A673 (cell line): ENCODE measurements around the gene LCE7A. TPM values are rescaled to one million over a fixed set of nuclear protein-coding genes. Genes with fewer than 3 reads are reported as not detected.

ENCODE experiments used
- BruUV-seq: library from RNA; stranded (reverse); fragments of 400-500 nt; replicated peaks from 2 replicates; lab custom pipeline; 2021; lab: Mats Ljungman, UMichigan
- CTCF ChIA-PET: fragments of 300-600 bp; sonication (Branson Sonifier 250); formaldehyde crosslinking; loops from one replicate; lab custom pipeline; 2022; ENCODE audit warnings: antibody characterized with exemption; lab: Charles Lee
- POLR2A ChIA-PET: fragments of 300-600 bp; sonication (Branson Sonifier 250); formaldehyde crosslinking; loops from one replicate; lab custom pipeline; 2022; ENCODE audit warnings: antibody characterized with exemption; ENCODE audit not compliant: low non-redundant PET; lab: Charles Lee
- DNase-seq: peaks from one replicate; pipeline ENCODE4 v3.0.0-alpha.2; 2015; ENCODE audit warnings: low spot score
- H3K27ac ChIP-seq: fragments of 200-600 bp; sonication (generic); 2 replicates; pipeline ENCODE4 v1.5.1; 2016; ENCODE audit warnings: mixed run types, low read depth, mild to moderate bottlenecking, mixed read lengths, antibody characterized with exemption, low read length; ENCODE audit not compliant: poor library complexity, severe bottlenecking
- H3K27me3 ChIP-seq: fragments of 200-600 bp; sonication (generic); replicated peaks from 2 replicates; pipeline ENCODE4 v1.6.1; 2017; ENCODE audit warnings: mixed run types, low read depth, mild to moderate bottlenecking, mixed read lengths, antibody characterized with exemption, low read length; ENCODE audit not compliant: insufficient read depth, poor library complexity
- H3K36me3 ChIP-seq: fragments of 200-600 bp; sonication (generic); 2 replicates; pipeline ENCODE4 v1.6.1; 2016; ENCODE audit warnings: mixed run types, mild to moderate bottlenecking, mixed read lengths, antibody characterized with exemption, low read length; ENCODE audit not compliant: insufficient read depth, poor library complexity, severe bottlenecking
- H3K4me1 ChIP-seq: fragments of 200-600 bp; sonication (generic); 2 replicates; pipeline ENCODE4 v1.6.1; 2017; ENCODE audit warnings: mixed run types, mild to moderate bottlenecking, mixed read lengths, antibody characterized with exemption, low read length; ENCODE audit not compliant: insufficient read depth, poor library complexity, severe bottlenecking
- H3K4me3 ChIP-seq: fragments of 200-600 bp; sonication (generic); 2 replicates; pipeline ENCODE4 v1.5.1; 2016; ENCODE audit warnings: low read depth, mixed run types, mild to moderate bottlenecking, mixed read lengths, low read length; ENCODE audit not compliant: poor library complexity, severe bottlenecking
- H3K9me3 ChIP-seq: fragments of 200-600 bp; sonication (generic); 2 replicates; pipeline ENCODE4 v1.6.1; 2016; ENCODE audit warnings: mixed run types, low read depth, mild to moderate bottlenecking, mixed read lengths, antibody characterized with exemption, low read length; ENCODE audit not compliant: poor library complexity, severe bottlenecking
- CTCF ChIP-seq: fragments of 300-800, 200-600 bp; sonication (generic); conservative IDR thresholded peaks from 2 replicates; pipeline ENCODE4 v1.5.1; 2017; ENCODE audit warnings: low read depth, mild to moderate bottlenecking, antibody characterized with exemption, low read length, moderate library complexity, mixed read lengths
- EZH2 ChIP-seq: fragments of 200-600 bp; sonication (generic); IDR thresholded peaks from 2 replicates; pipeline ENCODE4 v1.6.1; 2017; ENCODE audit warnings: borderline replicate concordance, low read depth, mild to moderate bottlenecking, mixed read lengths, antibody characterized with exemption, low read length; ENCODE audit not compliant: poor library complexity, severe bottlenecking
- intact Hi-C: fragments of 100-400 bp; cut with micrococcal nuclease; formaldehyde crosslinking; loops from one replicate; pipeline ENCODE4 v1.10.0; 2022; ENCODE audit not compliant: unreplicated experiment
- total RNA-seq: library from RNA; stranded (reverse); gene quantifications from 2 replicates; pipeline ENCODE4 v1.2.3, GENCODE V29; 2021

The LCE7A gene
- total RNA-seq, 1 experiment from 2014 or later: not detected

- ChIA-PET CTCF (interaction anchor here (0.6 kb wide), 1 partner anchor 94 kb away, joined by 3 read pairs; no protein-coding TSS in a partner anchor), POLR2A (no interaction called here)
- BruUV-seq: no TSS peak
- Histone ChIP-seq H3K9me3 (no peaks in the 10 kb centered on the region), H3K4me1 (no peaks in the 10 kb centered on the region), H3K27me3 (peaks cover 6% of the 10 kb centered on the region), H3K36me3 (no peaks in the 10 kb centered on the region), H3K4me3 (no peak overlapping the region), H3K27ac (no peak overlapping the region)
- TF ChIP-seq EZH2 (no peak), CTCF (peak; percentile 76)
- intact Hi-C loops: loop anchor here (5.0 to 10.0 kb wide), 3 partner anchors 185 to 352 kb away; partner anchors contain the start of gene SPRR2A
- DNase-seq: peak; percentile 80
These were observed 10.1 kb downstream of the LCE7A start for GRCh38 chr1:152869808-152870419.

GRCh38 chr1:152870831-152871730 is 11.3 kb downstream of the LCE7A start:
- Histone ChIP-seq H3K4me1 (no peaks in the 10 kb centered on the region), H3K27ac (no peak overlapping the region), H3K4me3 (no peak overlapping the region), H3K27me3 (peaks cover 6% of the 10 kb centered on the region), H3K9me3 (no peaks in the 10 kb centered on the region), H3K36me3 (no peaks in the 10 kb centered on the region)
- BruUV-seq: no TSS peak
- peak; percentile 63 for DNase-seq
- intact Hi-C loops: loop anchor here (5.0 to 10.0 kb wide), 3 partner anchors 184 to 351 kb away; partner anchors contain the start of gene SPRR2A
- POLR2A ChIA-PET: no interaction called here
- peak; percentile 67 for TF ChIP-seq CTCF
- no peak for TF ChIP-seq EZH2
- CTCF ChIA-PET: interaction anchor here (0.5 kb wide), 1 partner anchor 1592 kb away, joined by 5 read pairs; no protein-coding TSS in a partner anchor

- ChIA-PET POLR2A (no interaction called here), CTCF (no interaction called here)
- no TSS peak for BruUV-seq
- TF ChIP-seq CTCF (no peak), EZH2 (no peak)
- no peaks in the 10 kb centered on the region for H3K9me3 ChIP-seq
- H3K27me3 ChIP-seq: peaks cover 6% of the 10 kb centered on the region
- H3K27ac ChIP-seq: no peak overlapping the region
- no peak for DNase-seq
- no peaks in the 10 kb centered on the region for H3K36me3 ChIP-seq
- intact Hi-C loops: loop anchor here (5.0 to 10.0 kb wide), 3 partner anchors 183 to 351 kb away; partner anchors contain the start of gene SPRR2A
- H3K4me3 ChIP-seq: no peak overlapping the region
- no peaks in the 10 kb centered on the region for H3K4me1 ChIP-seq
These were observed 11.9 kb downstream of the LCE7A start for GRCh38 chr1:152871731-152872126.
